Neural cell (in vitro differentiated cells): Measurements from ENCODE around the gene RALGAPB. TPM values are rescaled to one million over a fixed set of nuclear protein-coding genes. Genes with fewer than 3 reads are reported as not detected.

Experiments
- H2AFZ ChIP-seq: fragments of 200-600, 300-800 bp; sonication (generic), shearing (Covaris generic); 2 replicates; pipeline ENCODE4 v1.6.0; 2014; ENCODE audit warnings: low read depth, mild to moderate bottlenecking, antibody characterized with exemption, low read length, moderate library complexity
- H3F3A ChIP-seq: fragments of 200-600 bp; shearing (Covaris generic); 2 replicates; pipeline ENCODE4 v1.6.1; 2016; ENCODE audit warnings: mild to moderate bottlenecking, moderate library complexity, mixed read lengths, antibody characterized with exemption, low read length; ENCODE audit not compliant: insufficient read depth, poor library complexity, severe bottlenecking
- H3K27ac ChIP-seq: fragments of 200-600, 300-800 bp; sonication (generic), shearing (Covaris generic); 2 replicates; pipeline ENCODE4 v1.5.1; 2014; ENCODE audit warnings: mild to moderate bottlenecking, low read length, moderate library complexity
- H3K27me3 ChIP-seq: fragments of 300-800, 200-600 bp; sonication (generic), shearing (Covaris generic); 2 replicates; pipeline ENCODE4 v1.6.0; 2014; ENCODE audit warnings: mild to moderate bottlenecking, low read depth, low read length, moderate library complexity; ENCODE audit not compliant: insufficient read depth
- H3K36me3 ChIP-seq: fragments of 300-800, 200-600 bp; sonication (generic), shearing (Covaris generic); 2 replicates; pipeline ENCODE4 v1.5.1; 2014; ENCODE audit warnings: mild to moderate bottlenecking, antibody characterized with exemption, low read length, moderate library complexity; ENCODE audit not compliant: insufficient read depth
- H3K4me2 ChIP-seq: fragments of 300-800, 200-600 bp; sonication (generic), shearing (Covaris generic); 2 replicates; pipeline ENCODE4 v1.6.0; 2014; ENCODE audit warnings: mild to moderate bottlenecking, low read length
- H3K4me3 ChIP-seq: fragments of 300-800, 200-600 bp; sonication (generic), shearing (Covaris generic); 2 replicates; pipeline ENCODE4 v1.5.1; 2014; ENCODE audit warnings: mild to moderate bottlenecking, low read length, moderate library complexity
- H3K79me2 ChIP-seq: fragments of 200-600 bp; shearing (Covaris generic); replicated peaks from 2 replicates; pipeline ENCODE4 v1.6.0; 2014; ENCODE audit warnings: mild to moderate bottlenecking, low read length, moderate library complexity; ENCODE audit not compliant: insufficient read depth
- H3K9ac ChIP-seq: fragments of 300-800, 200-600 bp; sonication (generic), shearing (Covaris generic); 2 replicates; pipeline ENCODE4 v1.6.1; 2016; ENCODE audit warnings: mild to moderate bottlenecking, low read length, mixed read lengths
- H3K9me2 ChIP-seq: fragments of 200-600 bp; shearing (Covaris generic); 2 replicates; pipeline ENCODE4 v1.6.1; 2016; ENCODE audit warnings: mild to moderate bottlenecking, low read length, mixed read lengths; ENCODE audit not compliant: insufficient read depth
- H3K9me3 ChIP-seq: fragments of 200-600, 300-800 bp; sonication (generic), shearing (Covaris generic); 2 replicates; pipeline ENCODE4 v1.6.1; 2016; ENCODE audit warnings: mild to moderate bottlenecking, mixed run types, low read length, moderate library complexity, mixed read lengths
- H4K20me1 ChIP-seq: fragments of 200-600 bp; shearing (Covaris generic); 2 replicates; pipeline ENCODE4 v1.6.1; 2016; ENCODE audit warnings: mild to moderate bottlenecking, mixed run types; ENCODE audit not compliant: insufficient read depth
- EP300 ChIP-seq: fragments of 450-650 bp; conservative IDR thresholded peaks from 2 replicates; pipeline ENCODE4 v1.6.1; 2014; ENCODE audit warnings: antibody characterized with exemption, mild to moderate bottlenecking, moderate library complexity; ENCODE audit not compliant: poor library complexity, severe bottlenecking
- EZH2 ChIP-seq: fragments of 200-600, 300-800 bp; shearing (Covaris generic), sonication (generic); IDR thresholded peaks from 2 replicates; pipeline ENCODE4 v1.6.1; 2014; ENCODE audit warnings: antibody characterized with exemption, low read length, borderline replicate concordance, mild to moderate bottlenecking; ENCODE audit not compliant: insufficient read depth, poor library complexity, severe bottlenecking
- MXI1 ChIP-seq: fragments of 450-650 bp; conservative IDR thresholded peaks from 2 replicates; pipeline ENCODE4 v1.6.1; 2014; ENCODE audit warnings: antibody characterized with exemption, mild to moderate bottlenecking; ENCODE audit not compliant: poor library complexity, severe bottlenecking
- POLR2AphosphoS5 ChIP-seq: IDR thresholded peaks from 2 replicates; pipeline ENCODE4 v1.6.1; 2012
- RAD21 ChIP-seq: fragments of 450-650 bp; conservative IDR thresholded peaks from 2 replicates; pipeline ENCODE4 v1.6.1; 2014; ENCODE audit warnings: antibody characterized with exemption, mild to moderate bottlenecking, moderate library complexity
- SMC3 ChIP-seq: fragments of 450-650 bp; conservative IDR thresholded peaks from 2 replicates; pipeline ENCODE4 v1.6.1; 2014; ENCODE audit warnings: antibody characterized with exemption, mild to moderate bottlenecking, moderate library complexity; ENCODE audit not compliant: poor library complexity
- TAF1 ChIP-seq: IDR thresholded peaks from 2 replicates; pipeline ENCODE4 v1.6.1; 2012; ENCODE audit warnings: low read depth
- polyA plus RNA-seq: library from polyadenylated mRNA; depleted of rRNA; stranded (reverse); fragments of >200 nt; gene quantifications from 2 replicates; pipeline ENCODE4 v1.2.3, GENCODE V29; 2014
- TF ChIP-seq, protein P1 (sequence below): fragments of 450-650 bp; IDR thresholded peaks from 2 replicates; pipeline ENCODE4 v1.5.1; 2014; ENCODE audit warnings: antibody characterized with exemption, mild to moderate bottlenecking, moderate library complexity; ENCODE audit not compliant: poor library complexity, severe bottlenecking
- TF ChIP-seq, protein P2 (sequence below): IDR thresholded peaks from 2 replicates; pipeline ENCODE4 v1.6.1; 2012; ENCODE audit warnings: borderline replicate concordance

RALGAPB gene
- polyA plus RNA-seq, 1 donor from 2014 or later: 30.0 TPM

DNA sequence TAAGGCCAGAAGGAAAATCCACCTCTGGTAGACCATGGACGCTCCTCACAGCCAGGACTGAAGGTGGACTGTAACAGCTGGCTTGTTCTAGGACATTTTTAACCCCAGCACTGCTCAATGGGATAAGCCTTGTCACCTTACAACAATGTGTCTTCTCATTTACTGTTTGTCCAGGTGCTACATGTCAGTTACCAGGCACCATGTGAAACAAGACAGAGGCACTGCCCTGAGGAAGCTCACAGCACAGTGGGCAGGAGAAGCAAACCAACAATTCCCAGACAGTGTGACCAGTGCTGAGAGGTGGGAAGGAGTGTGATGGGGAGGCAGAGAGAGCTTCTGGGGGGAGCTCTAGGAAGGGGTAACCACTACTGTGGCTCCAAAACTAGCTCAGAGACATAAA lies 48.2 kb upstream of the RALGAPB start:
- no peak overlapping the region for H2AFZ ChIP-seq
- H3K9me3 ChIP-seq: no peaks in the 10 kb centered on the region
- H3K36me3 ChIP-seq: no peaks in the 10 kb centered on the region
- H3K4me2 ChIP-seq: no peak overlapping the region
- TF ChIP-seq, protein P1, sequence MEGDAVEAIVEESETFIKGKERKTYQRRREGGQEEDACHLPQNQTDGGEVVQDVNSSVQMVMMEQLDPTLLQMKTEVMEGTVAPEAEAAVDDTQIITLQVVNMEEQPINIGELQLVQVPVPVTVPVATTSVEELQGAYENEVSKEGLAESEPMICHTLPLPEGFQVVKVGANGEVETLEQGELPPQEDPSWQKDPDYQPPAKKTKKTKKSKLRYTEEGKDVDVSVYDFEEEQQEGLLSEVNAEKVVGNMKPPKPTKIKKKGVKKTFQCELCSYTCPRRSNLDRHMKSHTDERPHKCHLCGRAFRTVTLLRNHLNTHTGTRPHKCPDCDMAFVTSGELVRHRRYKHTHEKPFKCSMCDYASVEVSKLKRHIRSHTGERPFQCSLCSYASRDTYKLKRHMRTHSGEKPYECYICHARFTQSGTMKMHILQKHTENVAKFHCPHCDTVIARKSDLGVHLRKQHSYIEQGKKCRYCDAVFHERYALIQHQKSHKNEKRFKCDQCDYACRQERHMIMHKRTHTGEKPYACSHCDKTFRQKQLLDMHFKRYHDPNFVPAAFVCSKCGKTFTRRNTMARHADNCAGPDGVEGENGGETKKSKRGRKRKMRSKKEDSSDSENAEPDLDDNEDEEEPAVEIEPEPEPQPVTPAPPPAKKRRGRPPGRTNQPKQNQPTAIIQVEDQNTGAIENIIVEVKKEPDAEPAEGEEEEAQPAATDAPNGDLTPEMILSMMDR: no peak
- H3K79me2 ChIP-seq: no peaks in the 10 kb centered on the region
- no peaks in the 10 kb centered on the region for H4K20me1 ChIP-seq
- no peak overlapping the region for H3K27ac ChIP-seq
- no peaks in the 10 kb centered on the region for H3K27me3 ChIP-seq
- no peaks in the 10 kb centered on the region for H3K9me2 ChIP-seq
- no peak overlapping the region for H3K9ac ChIP-seq
- no peak overlapping the region for H3K4me3 ChIP-seq
- no peaks in the 10 kb centered on the region for H3F3A ChIP-seq

DNA sequence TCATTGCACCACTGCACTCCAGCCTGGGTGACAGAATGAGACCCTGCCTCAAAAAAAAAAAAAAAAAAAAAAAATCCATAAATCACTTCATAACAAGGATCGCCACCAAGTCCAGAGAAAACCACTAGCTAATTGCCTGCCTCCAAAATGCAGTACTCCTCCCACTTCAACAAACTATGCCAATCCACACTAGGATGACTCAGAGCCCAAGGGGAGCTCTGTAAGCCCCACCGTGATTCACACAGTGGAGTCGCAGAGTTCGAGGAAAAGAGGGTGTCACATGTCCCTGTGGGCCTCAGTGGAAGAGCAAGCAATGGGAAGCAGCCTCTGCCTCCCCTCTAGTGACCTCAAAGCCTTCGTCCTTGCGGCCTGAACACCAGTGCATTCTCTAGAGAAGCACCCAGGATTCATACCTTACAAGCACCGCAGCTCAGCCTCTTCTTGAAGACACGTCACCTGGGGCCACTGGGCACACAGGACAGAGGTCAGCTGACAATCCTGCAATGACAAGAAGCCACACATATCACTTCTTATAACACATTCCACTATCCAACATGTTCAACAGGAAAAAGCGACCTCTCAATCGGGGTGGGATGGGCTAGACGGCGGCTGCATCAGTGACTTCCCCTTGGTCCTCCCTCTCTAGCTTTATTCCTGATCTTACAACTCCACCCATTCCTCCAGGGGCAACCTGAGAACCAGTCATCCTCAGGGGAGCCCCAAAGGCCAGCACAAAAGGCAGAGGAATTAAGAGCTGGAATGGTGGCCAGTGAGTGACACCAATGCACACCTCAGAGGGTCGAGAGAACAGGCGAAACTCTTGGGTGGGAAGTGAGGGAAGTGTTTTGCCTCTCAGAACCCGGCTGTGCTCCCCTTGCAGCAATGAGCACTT lies 46.4 kb upstream of the RALGAPB start:
- H3K9ac ChIP-seq: no peak overlapping the region
- no peak overlapping the region for H3K27ac ChIP-seq
- H3K79me2 ChIP-seq: no peaks in the 10 kb centered on the region
- H4K20me1 ChIP-seq: no peaks in the 10 kb centered on the region
- H3K36me3 ChIP-seq: no peaks in the 10 kb centered on the region
- no peaks in the 10 kb centered on the region for H3K9me3 ChIP-seq
- no peaks in the 10 kb centered on the region for H3K27me3 ChIP-seq
- no peaks in the 10 kb centered on the region for H3F3A ChIP-seq
- H3K4me3 ChIP-seq: no peak overlapping the region
- H3K9me2 ChIP-seq: no peaks in the 10 kb centered on the region
- H3K4me2 ChIP-seq: no peak overlapping the region
- H2AFZ ChIP-seq: no peak overlapping the region
- TF ChIP-seq SMC3: no peak
- no peak for TF ChIP-seq EP300
- no peak for TF ChIP-seq TAF1
- no peak for TF ChIP-seq EZH2
- TF ChIP-seq, protein P2, sequence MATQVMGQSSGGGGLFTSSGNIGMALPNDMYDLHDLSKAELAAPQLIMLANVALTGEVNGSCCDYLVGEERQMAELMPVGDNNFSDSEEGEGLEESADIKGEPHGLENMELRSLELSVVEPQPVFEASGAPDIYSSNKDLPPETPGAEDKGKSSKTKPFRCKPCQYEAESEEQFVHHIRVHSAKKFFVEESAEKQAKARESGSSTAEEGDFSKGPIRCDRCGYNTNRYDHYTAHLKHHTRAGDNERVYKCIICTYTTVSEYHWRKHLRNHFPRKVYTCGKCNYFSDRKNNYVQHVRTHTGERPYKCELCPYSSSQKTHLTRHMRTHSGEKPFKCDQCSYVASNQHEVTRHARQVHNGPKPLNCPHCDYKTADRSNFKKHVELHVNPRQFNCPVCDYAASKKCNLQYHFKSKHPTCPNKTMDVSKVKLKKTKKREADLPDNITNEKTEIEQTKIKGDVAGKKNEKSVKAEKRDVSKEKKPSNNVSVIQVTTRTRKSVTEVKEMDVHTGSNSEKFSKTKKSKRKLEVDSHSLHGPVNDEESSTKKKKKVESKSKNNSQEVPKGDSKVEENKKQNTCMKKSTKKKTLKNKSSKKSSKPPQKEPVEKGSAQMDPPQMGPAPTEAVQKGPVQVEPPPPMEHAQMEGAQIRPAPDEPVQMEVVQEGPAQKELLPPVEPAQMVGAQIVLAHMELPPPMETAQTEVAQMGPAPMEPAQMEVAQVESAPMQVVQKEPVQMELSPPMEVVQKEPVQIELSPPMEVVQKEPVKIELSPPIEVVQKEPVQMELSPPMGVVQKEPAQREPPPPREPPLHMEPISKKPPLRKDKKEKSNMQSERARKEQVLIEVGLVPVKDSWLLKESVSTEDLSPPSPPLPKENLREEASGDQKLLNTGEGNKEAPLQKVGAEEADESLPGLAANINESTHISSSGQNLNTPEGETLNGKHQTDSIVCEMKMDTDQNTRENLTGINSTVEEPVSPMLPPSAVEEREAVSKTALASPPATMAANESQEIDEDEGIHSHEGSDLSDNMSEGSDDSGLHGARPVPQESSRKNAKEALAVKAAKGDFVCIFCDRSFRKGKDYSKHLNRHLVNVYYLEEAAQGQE: no peak
- TF ChIP-seq, protein P1: no peak
- TF ChIP-seq RAD21: no peak
- TF ChIP-seq MXI1: no peak
- TF ChIP-seq POLR2AphosphoS5: no peak
